G401 (cell line): Measurements from ENCODE around the gene FHOD3. TPM values are rescaled to one million over a fixed set of nuclear protein-coding genes. Genes with fewer than 3 reads are reported as not detected.
"Not testable (repeated sequence)": the region's sequence is repeated elsewhere in the genome, so short reads cannot be mapped to it uniquely, and the experiment has no call there.

ENCODE experiments used
- DNase-seq: peaks from one replicate; pipeline ENCODE4 v3.0.0-alpha.2; 2015; ENCODE audit warnings: low spot score
- in situ Hi-C: cut with HindIII; loops from 2 replicates; pipeline ENCODE4 v1.10.0; 2016; ENCODE audit warnings: low sequenced_read_pairs, mixed read lengths
- total RNA-seq: library from RNA; depleted of rRNA; stranded (reverse); fragments of >200 nt; shearing (Covaris generic); gene quantifications from 2 replicates; pipeline ENCODE4 v1.2.3, GENCODE V29; 2014

FHOD3 gene
- total RNA-seq, 1 experiment from 2014 or later: 0.03 TPM

GRCh38 chr18:36457683-36458082, 160.2 kb downstream of the FHOD3 start:
- DNase-seq: no peak
- in situ Hi-C loops: no loop called here

- in situ Hi-C loops: no loop called here
- no peak for DNase-seq
Observed at GRCh38 chr18:36458306-36458705, 160.8 kb downstream of the FHOD3 start.

- in situ Hi-C loops: no loop called here
- no peak for DNase-seq
Observed at GRCh38 chr18:36459203-36459602, 161.7 kb downstream of the FHOD3 start.

GRCh38 chr18:36459786-36460185, 162.3 kb downstream of the FHOD3 start:
- no peak for DNase-seq
- in situ Hi-C loops: no loop called here

- in situ Hi-C loops: no loop called here
- DNase-seq: no peak
Observed at GRCh38 chr18:36460324-36460850, 162.9 kb downstream of the FHOD3 start.

GRCh38 chr18:36460854-36461253, 163.3 kb downstream of the FHOD3 start:
- no peak for DNase-seq
- in situ Hi-C loops: no loop called here

- in situ Hi-C loops: no loop called here
Observed at GRCh38 chr18:36461551-36461987, 164.1 kb downstream of the FHOD3 start.

GRCh38 chr18:36463516-36463915, 166.0 kb downstream of the FHOD3 start:
- DNase-seq, in situ Hi-C loops: not testable (repeated sequence)

More at GRCh38 chr18:36461551-36461987, 164.1 kb downstream of the FHOD3 start:
- DNase-seq: no peak

- in situ Hi-C loops: no loop called here
- no peak for DNase-seq
Observed at GRCh38 chr18:36464126-36464651, 166.7 kb downstream of the FHOD3 start.

- DNase-seq: no peak
- in situ Hi-C loops: no loop called here
Observed at GRCh38 chr18:36465276-36465675, 167.8 kb downstream of the FHOD3 start.

GRCh38 chr18:36465970-36466369, 168.5 kb downstream of the FHOD3 start:
- no peak for DNase-seq
- in situ Hi-C loops: no loop called here

- in situ Hi-C loops: no loop called here
- DNase-seq: no peak
Observed at GRCh38 chr18:36467614-36468013, 170.1 kb downstream of the FHOD3 start.

- DNase-seq: no peak
- in situ Hi-C loops: no loop called here
Observed at GRCh38 chr18:36468161-36468560, 170.6 kb downstream of the FHOD3 start.

- in situ Hi-C loops: no loop called here
- DNase-seq: no peak
Observed at GRCh38 chr18:36469461-36469860, 171.9 kb downstream of the FHOD3 start.

GRCh38 chr18:36470896-36471295, 173.4 kb downstream of the FHOD3 start:
- DNase-seq: no peak
- in situ Hi-C loops: no loop called here

GRCh38 chr18:36471393-36471792, 173.9 kb downstream of the FHOD3 start:
- in situ Hi-C loops: no loop called here
- DNase-seq: no peak

- no peak for DNase-seq
- in situ Hi-C loops: no loop called here
Observed at GRCh38 chr18:36476433-36476832, 178.9 kb downstream of the FHOD3 start.

- in situ Hi-C loops: no loop called here
- DNase-seq: no peak
Observed at GRCh38 chr18:36477776-36478175, 180.3 kb downstream of the FHOD3 start.

- in situ Hi-C loops: no loop called here
- no peak for DNase-seq
Observed at GRCh38 chr18:36481201-36481657, 183.7 kb downstream of the FHOD3 start.

GRCh38 chr18:36481935-36482334, 184.4 kb downstream of the FHOD3 start:
- DNase-seq: no peak
- in situ Hi-C loops: no loop called here

GRCh38 chr18:36484591-36484990, 187.1 kb downstream of the FHOD3 start:
- no peak for DNase-seq
- in situ Hi-C loops: no loop called here
